Endodermal cell (in vitro differentiated cells): ENCODE data around the gene PHF12. TPM values are rescaled to one million over a fixed set of nuclear protein-coding genes. Genes with fewer than 3 reads are reported as not detected.

Experiments
- DNase-seq: peaks from one replicate; pipeline ENCODE4 v3.0.0-alpha.2; 2017
- H3K27ac ChIP-seq: 2 replicates; pipeline ENCODE4 v1.5.1; 2013; ENCODE audit warnings: mild to moderate bottlenecking, low read depth, low read length, moderate library complexity
- H3K27me3 ChIP-seq: 2 replicates; pipeline ENCODE4 v1.6.1; 2013; ENCODE audit warnings: mild to moderate bottlenecking, low read length, moderate library complexity; ENCODE audit not compliant: insufficient read depth, control insufficient read depth, poor library complexity, severe bottlenecking
- H3K36me3 ChIP-seq: 2 replicates; pipeline ENCODE4 v1.7.0; 2013; ENCODE audit warnings: mild to moderate bottlenecking, low read length, moderate library complexity; ENCODE audit not compliant: control insufficient read depth, insufficient read depth
- H3K4me1 ChIP-seq: one replicate; pipeline ENCODE4 v1.7.0; 2013; ENCODE audit warnings: low read length; ENCODE audit not compliant: control insufficient read depth, insufficient read depth
- H3K4me3 ChIP-seq: 2 replicates; pipeline ENCODE4 v1.5.1; 2013; ENCODE audit warnings: mild to moderate bottlenecking, low read length, moderate library complexity
- H3K9ac ChIP-seq: 2 replicates; pipeline ENCODE4 v1.6.1; 2013; ENCODE audit warnings: mild to moderate bottlenecking, low read length, moderate library complexity; ENCODE audit not compliant: poor library complexity, severe bottlenecking; ENCODE audit errors: extremely low read depth
- H3K9me3 ChIP-seq: 2 replicates; pipeline ENCODE4 v1.6.1; 2013; ENCODE audit warnings: mild to moderate bottlenecking, low read length, moderate library complexity; ENCODE audit not compliant: control insufficient read depth
- H3K27ac Mint-ChIP-seq: 2 replicates; pipeline ENCODE4 v1.8.0; 2020; ENCODE audit warnings: mixed read lengths
- H3K27me3 Mint-ChIP-seq: 2 replicates; pipeline ENCODE4 v1.8.0; 2021; ENCODE audit warnings: mild to moderate bottlenecking, mixed read lengths; ENCODE audit not compliant: insufficient read depth
- H3K36me3 Mint-ChIP-seq: 2 replicates; pipeline ENCODE4 v1.8.0; 2020; ENCODE audit warnings: low read depth, mixed read lengths
- H3K4me1 Mint-ChIP-seq: 2 replicates; pipeline ENCODE4 v1.8.0; 2020; ENCODE audit warnings: mixed read lengths
- H3K4me3 Mint-ChIP-seq: 2 replicates; pipeline ENCODE4 v1.8.0; 2020; ENCODE audit warnings: mild to moderate bottlenecking, moderate library complexity, mixed read lengths
- H3K9me3 Mint-ChIP-seq: 2 replicates; pipeline ENCODE4 v1.8.0; 2020; ENCODE audit warnings: mild to moderate bottlenecking, mixed read lengths
- CTCF ChIP-seq: fragments of 200-600 bp; sonication (generic); conservative IDR thresholded peaks from 2 replicates; pipeline ENCODE4 v1.5.0; 2021; ENCODE audit warnings: antibody characterized with exemption, mild to moderate bottlenecking
- WGBS, 2 experiments: methylation state at CpG; one replicate each; pipeline versions ENCODE4 v1.1.5 to v1.1.7; 2013; ENCODE audit warnings: missing lambda C conversion rate in 2 of 2, mixed read lengths in 1 of 2; ENCODE audit not compliant: insufficient coverage in 1 of 2, insufficient read length in 1 of 2; 5-methylcytosine and 5-hydroxymethylcytosine counted together
- total RNA-seq, 2 donors: library from RNA; stranded (reverse); fragmentation: NEBNext Ultra II Directional in 1 of 2; extraction: Animal tissue kit (Norgen Biotek cat#: 25700) in 1 of 2; gene quantifications; 2 replicates in 1 of 2; 3 replicates in 1 of 2; pipeline ENCODE4 v1.2.1, GENCODE V29; 2021

Gene PHF12
- total RNA-seq, 2 donors from 2014 or later: 60.0 to 61.0 TPM

GRCh38 chr17:28956112-28956511, 4.8 kb upstream of the PHF12 start:
- no peak for TF ChIP-seq CTCF
- H3K27ac Mint-ChIP-seq: no peak overlapping the region
- no peak overlapping the region for H3K4me3 Mint-ChIP-seq
- H3K9me3 ChIP-seq: no peaks in the 10 kb centered on the region
- H3K9ac ChIP-seq: no peak overlapping the region
- H3K4me3 ChIP-seq: no peak overlapping the region
- no peaks in the 10 kb centered on the region for H3K36me3 Mint-ChIP-seq
- H3K27me3 Mint-ChIP-seq: no peaks in the 10 kb centered on the region
- H3K36me3 ChIP-seq: no peaks in the 10 kb centered on the region
- no peaks in the 10 kb centered on the region for H3K9me3 Mint-ChIP-seq
- no peak overlapping the region for H3K27ac ChIP-seq
- WGBS, 2 experiments: 62 to 76% methylated on average over 3 to 7 of the region's 7 CpGs
- H3K27me3 ChIP-seq: no peaks in the 10 kb centered on the region
- H3K4me1 Mint-ChIP-seq: peaks cover 5% of the 10 kb centered on the region
- H3K4me1 ChIP-seq: peaks cover 3% of the 10 kb centered on the region
- peak; percentile 88 for DNase-seq

DNA sequence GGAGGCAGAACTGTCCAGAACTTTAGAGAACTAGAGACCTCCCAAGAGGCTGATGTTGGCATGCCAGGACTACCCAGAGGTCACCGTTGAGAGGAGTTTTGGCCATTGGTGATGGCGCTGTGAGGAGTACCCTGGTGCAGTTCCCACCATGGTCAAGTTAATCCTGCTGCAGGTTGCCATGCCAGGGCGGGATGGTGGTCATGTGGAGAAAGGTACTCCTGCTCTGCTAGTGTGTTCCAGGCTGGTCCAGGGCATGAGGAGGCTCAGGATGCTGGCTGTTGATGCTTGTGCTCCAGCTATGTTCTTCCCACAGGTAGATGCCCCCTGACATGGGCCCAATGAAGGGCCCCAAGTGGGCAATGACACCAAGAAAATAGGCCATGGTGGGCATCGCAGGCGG, 4.1 kb upstream of the PHF12 start:
- Histone ChIP-seq H3K4me1 (peaks cover 3% of the 10 kb centered on the region), H3K9ac (no peak overlapping the region), H3K27ac (no peak overlapping the region), H3K27me3 (no peaks in the 10 kb centered on the region), H3K4me3 (no peak overlapping the region), H3K36me3 (no peaks in the 10 kb centered on the region), H3K9me3 (no peaks in the 10 kb centered on the region)
- H3K4me1 Mint-ChIP-seq: peaks cover 5% of the 10 kb centered on the region
- H3K4me3 Mint-ChIP-seq: no peak overlapping the region
- H3K9me3 Mint-ChIP-seq: no peaks in the 10 kb centered on the region
- H3K27ac Mint-ChIP-seq: no peak overlapping the region
- DNase-seq: no peak
- 96 to 100% methylated on average over 5 of the region's 5 CpGs for WGBS, 2 experiments
- H3K27me3 Mint-ChIP-seq: no peaks in the 10 kb centered on the region
- no peak for TF ChIP-seq CTCF
- no peaks in the 10 kb centered on the region for H3K36me3 Mint-ChIP-seq

DNA sequence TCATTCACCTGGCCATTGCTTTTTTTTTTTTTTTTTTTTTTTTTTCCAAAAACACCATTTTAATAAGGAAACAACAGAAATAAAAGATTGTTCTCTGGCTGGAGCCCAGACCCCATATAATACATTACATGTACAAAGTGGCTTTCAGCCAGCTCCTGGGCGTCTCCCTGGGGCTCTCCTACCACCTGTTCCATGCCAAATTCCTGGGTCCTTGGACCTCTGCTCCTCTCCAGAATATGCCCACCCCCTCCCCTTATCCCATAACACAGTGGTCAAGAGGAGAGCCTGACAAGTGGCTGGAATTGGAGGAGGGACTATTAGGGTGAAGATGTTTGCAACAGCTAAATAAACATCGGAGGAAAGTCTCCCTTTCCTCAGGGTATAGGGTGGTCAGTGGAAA, 3.6 kb upstream of the PHF12 start:
- Histone ChIP-seq H3K9ac (no peak overlapping the region), H3K9me3 (no peaks in the 10 kb centered on the region), H3K27me3 (no peaks in the 10 kb centered on the region), H3K27ac (no peak overlapping the region), H3K36me3 (no peaks in the 10 kb centered on the region), H3K4me1 (peaks cover 3% of the 10 kb centered on the region), H3K4me3 (no peak overlapping the region)
- Mint-ChIP-seq H3K4me3 (no peak overlapping the region), H3K27ac (no peak overlapping the region), H3K36me3 (no peaks in the 10 kb centered on the region), H3K9me3 (no peaks in the 10 kb centered on the region), H3K27me3 (no peaks in the 10 kb centered on the region), H3K4me1 (peaks cover 5% of the 10 kb centered on the region)
- no peak for DNase-seq
- no peak for TF ChIP-seq CTCF
- 82% methylated on average over 2 of the region's 2 CpGs; no CpG with 5 or more reads in 1 of the 2 experiments for WGBS, 2 experiments
